OCI-M1 (cell line): ENCODE measurements around the gene ZNF608.

ENCODE experiments used
- DNase-seq: peaks from one replicate; lab custom pipeline; 2025; lab: John Stamatoyannopoulos, UW

ZNF608 gene

DNA sequence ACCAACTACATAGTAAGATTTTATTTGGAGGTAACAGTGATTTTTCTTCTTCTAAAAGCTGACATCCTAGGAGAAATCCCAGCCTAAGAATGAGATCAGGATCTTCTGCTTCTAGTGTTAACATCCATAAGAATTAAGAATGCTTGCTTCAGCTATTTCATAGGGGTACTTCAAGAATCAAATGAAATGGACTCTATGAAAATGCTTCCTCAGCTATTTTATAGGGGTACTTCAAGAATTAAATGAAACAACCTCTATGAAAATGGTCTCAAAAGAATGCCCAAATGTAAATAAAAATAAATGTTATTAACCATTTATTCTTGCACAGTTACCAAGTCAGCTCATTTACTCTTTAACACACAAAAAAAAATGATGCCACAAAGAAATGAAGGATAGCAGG lies 31.5 kb downstream of the ZNF608 start:
- DNase-seq, result no peak

DNA sequence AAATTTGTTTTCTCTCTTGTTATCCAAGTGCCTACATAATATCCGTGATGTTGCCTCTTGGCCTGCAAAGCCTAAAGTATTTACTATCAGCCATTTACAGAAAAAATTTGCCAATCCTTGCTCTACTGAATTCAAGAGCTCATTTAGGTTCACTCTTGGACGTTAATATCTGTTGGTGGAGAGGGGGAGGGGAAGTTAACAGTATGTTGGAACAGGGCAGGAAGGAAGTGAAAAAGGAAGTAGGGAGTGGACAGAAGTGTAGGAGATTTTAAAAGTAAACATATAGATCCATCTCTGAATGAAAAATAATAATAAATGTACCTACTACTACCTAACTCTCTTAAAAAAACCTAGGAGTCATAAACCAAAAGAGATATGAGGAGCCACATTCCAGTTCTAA lies 32.8 kb downstream of the ZNF608 start:
- DNase-seq, result no peak

DNA sequence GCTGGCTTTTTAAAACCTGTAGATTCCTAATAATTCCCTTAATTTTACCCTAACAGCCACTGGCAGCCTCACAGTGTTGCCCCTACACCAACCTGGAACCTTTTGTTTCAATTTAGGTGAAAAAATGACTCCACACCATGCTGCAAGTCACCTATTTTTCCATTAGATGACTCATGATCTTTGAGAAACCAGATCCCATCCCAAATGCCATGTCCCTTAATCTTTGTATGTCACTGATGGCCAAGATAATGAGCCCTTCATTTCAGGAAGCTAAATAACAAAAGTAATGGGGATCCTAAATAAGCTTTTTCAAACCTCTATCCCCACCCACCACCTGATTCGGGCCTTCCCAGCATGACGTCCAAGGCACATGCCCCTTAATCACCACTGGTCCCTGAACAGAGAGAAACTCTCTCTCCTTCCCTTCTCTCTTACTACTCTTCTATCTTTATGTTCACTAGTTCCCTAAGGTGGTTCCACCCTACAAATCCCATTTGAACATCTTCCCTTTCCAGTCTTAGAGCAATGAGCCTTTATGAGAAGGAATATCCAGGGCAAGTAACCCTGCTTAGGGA lies 33.6 kb downstream of the ZNF608 start:
- DNase-seq, result no peak

DNA sequence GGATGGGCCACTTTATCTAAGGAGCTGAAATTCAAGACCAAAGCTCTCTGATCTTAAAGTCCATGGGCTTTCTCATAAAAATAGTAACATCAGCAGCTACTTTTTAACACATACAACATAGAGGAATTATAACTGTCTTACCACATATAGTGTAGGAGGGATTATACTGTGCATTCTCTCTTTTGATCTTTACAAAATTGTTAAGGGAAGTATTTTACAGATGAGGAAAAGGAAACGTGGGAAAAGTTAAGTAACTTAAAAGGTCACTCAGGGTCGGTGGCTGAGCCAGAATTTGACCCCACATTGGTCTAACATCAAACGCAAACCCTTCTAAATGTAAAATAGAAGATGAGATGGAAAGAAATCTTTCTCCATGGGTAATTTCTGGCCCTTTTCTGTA lies 38.4 kb downstream of the ZNF608 start:
- DNase-seq, result no peak

DNA sequence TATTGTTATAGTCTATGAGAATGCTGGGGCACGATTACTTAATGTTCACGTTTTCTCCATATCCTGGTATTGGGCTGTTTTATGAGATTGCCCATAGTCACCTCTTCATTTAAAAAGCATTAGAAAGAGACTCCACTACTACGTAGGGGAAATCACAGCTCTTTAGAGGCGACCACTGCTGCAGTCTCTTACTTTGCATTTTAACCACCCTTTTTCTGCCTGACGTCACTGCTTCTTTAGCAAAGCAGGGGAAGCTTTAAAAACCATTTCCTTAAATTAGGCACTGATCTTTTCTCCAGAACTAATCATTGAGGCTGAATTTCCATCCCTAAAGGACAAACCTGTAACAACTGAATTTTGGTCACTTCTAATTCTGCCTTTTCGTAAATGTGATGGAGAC lies 38.9 kb downstream of the ZNF608 start:
- DNase-seq, result no peak

DNA sequence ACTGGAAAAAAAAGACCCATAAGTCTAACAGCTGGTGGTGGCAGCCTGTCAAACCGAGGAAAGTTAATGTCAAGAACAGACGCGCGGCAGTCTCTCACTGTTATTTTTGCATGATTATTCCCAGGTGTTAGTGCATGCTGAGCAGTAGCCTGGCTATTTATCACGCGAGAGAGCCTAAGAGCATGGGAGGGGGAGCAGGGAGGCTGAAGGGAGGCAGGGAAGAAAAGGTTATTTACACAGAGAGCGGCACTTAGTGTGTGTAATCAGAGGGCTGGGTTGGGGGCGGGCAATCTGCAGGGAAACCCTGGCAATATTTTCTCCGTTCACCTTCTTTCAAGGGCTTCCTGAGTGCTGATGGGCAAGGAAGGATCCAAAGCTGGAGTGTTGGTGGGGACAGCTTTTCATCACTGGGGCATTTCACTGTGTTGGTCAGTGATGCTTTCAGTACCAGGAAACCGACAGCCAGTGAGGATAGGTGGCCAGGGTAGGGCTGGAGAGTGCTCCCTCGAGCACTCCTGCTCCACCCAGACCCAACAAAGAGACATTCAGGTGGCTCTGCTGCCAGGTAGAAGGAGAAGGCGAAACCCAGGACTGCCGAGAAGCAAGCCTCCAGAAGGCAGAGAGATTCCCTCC lies 39.6 kb downstream of the ZNF608 start:
- DNase-seq, result no peak

DNA sequence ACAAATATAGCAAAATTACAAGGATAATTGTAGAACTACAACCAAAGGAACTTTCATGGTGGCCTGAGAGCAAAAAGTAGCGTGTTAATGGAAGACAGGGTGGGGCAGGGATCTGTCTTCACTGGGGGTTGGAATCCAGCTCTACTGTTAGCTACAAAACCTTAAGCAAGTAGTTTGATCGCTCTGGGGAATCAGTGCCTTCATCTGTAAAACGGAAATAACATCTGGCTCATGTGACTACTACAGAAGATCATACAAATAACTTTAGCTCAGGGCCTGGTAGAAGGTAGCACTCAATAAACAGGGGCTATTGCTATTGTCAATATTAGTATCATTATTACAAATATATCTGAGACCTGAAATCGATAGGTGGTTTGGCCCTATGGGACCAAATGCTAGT lies 40.4 kb downstream of the ZNF608 start:
- no peak for DNase-seq

DNA sequence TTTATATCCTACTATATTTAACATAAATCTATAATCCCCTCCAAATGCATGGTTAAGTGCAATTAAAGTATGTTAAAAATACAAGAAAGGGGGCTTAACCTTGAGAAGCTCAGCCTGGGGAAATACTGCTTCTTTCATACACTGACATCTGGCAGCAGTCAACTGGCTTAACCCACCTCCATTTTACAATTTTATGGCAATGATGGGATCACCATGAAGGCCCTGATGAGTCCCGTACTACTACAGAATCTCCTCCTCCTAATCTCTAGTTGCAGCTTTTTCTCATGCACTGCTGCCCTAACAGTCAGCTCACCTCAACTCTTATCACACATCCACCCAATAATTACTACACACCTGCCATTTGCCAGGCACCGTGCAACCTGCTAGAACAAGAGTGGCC lies 40.9 kb downstream of the ZNF608 start:
- DNase-seq, result no peak

DNA sequence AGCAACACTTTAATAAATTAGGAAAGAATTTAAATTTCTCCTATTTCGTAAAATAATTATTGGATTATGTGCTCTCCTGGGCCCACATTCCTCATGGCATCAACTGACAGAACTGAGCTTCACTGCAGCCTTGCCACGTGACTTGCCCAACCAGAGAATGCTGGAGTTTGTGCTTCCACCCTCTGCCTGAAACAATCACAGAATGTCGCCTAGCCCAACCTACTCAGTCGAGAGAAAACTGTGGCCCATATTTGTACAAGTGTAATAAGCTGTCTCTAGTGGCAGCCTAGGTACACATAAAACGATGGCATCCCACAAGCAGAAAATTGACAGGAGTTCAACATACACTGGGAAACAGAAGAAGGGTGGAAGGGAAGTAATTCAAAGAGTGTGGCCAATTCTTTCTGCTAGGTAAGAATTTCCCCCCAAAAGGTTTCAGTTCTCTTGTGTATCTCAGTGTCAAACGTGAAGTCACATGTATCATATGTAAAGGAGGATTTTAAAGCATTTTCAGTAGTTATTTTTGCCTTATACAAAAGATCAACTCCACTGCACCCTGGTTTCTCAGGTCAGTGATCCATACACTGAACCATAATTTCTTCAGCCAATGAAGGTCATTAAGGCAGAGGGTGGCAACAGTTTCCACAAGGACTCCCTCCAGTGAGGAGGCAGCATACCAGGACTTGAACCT lies 41.7 kb downstream of the ZNF608 start:
- no peak for DNase-seq

DNA sequence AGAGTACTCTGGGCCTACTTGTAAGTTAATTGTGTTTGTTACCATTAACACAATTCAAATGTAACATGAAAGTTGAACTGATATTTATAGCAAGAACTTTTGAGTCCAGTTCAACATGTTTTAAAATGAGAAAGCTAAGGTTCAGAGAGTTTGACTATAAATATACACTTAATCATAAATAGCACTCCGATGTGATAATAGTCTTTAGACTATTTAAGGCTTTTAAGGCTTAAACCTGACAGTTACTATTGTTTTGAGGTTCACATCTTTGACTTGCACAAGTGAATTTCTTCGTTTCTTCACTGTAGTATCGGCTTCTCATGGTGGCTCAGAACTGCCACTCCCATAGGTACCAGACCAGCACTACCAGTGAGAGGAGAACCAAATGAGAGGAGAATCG lies 42.4 kb downstream of the ZNF608 start:
- DNase-seq, result no peak

DNA sequence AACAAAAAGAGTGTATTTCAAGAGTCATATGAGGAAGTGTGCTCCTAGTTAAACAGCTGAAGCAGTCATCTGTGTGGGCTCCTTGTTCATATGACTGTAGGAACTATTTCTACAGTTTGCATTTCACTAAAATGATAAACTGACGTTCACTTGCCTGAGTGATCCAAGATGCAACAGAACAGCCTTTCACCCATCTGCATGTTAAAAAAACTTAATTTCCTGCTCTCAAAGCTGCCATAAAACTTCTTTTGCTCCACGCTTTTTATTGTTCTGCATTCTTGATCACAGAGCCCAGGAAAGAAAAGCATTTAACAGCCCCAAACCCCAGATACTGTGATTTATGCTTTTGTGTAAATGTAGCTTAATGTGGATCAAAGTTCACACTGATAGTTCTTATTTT lies 43.9 kb downstream of the ZNF608 start:
- no peak for DNase-seq

DNA sequence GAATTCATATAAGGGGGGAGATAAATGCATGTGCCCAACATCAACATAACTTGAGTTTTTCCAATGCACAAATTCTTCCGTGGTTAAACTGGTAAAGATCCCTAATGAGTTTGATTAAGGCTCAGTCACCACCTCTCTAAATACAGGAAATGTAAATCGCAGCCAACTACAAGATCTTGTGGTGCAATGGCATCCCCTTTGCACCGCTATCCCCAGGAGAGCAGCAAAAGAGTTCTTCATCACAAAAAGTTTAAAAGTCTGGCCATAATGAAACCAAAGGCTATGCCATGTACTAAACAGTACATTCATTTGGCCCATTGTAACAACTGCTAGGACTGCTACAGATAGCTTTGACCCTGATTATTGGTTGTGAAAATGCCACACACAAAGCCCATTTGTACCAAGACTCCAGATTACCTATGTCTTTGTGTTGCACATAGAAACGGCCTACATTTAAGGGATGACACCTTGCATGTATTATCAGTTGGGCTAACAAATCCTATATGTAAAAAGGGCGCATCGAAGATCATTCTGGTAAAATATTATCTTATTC lies 44.5 kb downstream of the ZNF608 start:
- DNase-seq, result no peak

DNA sequence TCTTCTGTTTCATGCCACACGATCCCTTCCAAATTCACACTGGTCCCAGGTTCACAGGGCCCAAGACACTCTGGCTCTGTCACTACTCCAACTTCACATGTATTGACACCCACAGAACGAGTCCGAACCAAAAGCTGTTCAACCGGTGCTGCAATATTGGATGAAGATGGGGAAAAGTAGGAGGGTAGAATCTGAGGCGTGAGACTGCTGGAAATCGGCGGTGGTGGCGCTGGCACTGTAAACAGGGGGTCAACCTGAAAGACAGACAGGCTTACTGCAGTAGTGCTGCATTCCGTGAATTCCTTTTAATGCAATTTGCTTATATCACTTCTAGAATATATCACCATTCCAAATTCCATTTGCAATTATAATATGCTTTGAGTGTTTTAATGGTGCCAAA lies 45.4 kb downstream of the ZNF608 start:
- DNase-seq, result no peak

DNA sequence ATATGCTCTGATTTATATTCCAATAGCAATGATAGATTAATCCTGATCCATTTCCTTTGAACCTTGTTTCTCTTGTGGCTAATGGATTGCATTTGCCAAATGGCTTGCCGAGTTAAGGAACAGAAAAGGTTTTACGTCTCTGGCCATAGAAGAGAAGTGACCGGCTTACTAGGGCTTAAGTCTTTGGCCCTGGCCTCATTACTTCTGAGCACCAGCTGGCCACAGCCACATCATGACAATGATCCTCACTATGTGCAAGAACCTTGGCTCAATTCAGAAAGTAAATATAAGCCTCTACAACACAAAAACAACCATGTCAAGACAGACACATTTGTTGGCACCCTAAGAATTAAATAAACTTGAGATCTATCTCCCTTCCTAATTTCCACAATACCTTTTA lies 46.1 kb downstream of the ZNF608 start:
- DNase-seq, result no peak

DNA sequence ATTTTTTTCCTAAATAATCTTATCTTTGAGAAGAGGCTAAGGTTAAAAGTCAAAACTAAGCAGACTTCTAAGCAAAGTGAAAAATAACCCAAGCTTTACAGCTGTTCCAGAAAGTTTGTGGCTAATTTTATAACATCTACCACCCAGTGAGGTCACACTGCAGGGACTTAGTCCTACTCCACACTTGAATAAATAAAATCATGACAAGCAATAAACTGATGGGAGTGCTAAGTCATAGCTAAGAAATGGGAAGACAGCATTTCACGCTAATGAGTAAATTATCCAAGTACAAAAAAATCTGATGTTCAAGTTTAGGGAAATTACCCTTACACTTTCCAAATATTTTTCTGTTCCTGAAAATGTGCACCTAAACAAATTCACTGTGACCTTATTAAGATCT lies 47.7 kb downstream of the ZNF608 start:
- DNase-seq, result no peak

DNA sequence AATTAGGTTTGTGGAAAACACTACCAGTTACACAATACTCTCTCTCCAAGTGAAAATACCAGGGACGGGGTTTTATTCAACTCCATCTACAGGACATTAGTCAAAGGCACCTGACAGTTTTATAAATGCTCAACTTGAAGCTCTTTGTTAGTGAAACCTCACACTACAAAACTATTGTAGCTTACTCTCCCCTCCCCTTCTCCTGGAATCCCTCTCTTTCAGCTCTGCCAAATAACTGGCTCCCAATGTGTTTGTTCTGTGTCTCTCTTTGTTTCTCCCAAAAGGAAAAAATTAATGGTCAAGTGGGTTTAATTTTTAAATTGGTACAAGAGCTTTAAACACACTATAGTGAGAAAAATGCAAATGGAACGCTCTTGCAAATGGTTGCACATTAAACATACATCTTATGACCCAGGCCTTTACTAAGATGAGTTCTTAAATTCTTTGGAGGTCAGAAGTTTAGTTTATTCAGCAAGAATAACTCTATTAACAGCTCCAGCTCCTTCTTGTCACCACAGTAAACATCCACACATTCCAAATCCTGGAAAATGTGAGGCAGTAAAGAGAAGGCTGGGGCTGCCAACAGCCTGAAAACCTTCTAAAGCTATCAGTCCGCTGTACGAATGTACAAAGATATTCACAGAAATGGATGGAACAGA lies 48.4 kb downstream of the ZNF608 start:
- DNase-seq, result no peak

DNA sequence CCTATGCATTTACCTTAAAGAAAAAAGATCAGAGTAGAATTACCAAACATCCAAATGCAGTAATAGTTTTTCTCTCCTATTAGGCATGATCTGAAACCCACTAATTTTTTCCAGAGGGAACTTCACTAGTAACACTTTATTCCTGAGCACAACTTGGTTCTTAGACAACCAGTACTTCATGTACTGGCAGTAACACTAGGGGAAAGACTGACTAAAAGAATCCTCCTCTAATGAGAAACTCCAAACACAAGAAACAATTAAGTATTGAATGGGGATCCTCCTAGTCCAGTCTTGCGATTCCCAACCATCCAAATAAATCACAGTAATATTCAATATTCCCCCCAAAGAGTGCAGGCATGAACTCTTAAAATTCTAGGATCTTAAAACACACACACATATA lies 48.9 kb downstream of the ZNF608 start:
- no peak for DNase-seq

DNA sequence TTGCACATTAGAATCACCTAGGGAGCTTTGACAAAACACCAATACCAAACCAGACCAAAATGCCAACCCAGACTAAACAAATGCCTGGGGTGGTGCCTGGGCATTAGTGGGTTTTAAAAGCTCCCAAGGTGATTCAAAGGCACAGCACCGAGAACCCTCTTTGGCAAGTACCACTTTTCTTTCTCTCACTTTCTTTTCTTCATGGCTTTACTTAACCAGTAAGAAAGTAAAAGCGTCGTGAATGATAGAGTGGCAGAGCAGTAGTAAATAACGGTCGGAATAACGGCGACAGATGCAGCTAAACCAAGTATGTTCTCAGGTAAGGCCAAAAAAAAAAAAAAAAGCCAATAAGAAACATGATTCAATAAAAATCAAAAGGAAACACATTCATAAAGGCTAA lies 49.5 kb downstream of the ZNF608 start:
- DNase-seq, result no peak
